Stimulated activated CD8-positive, alpha-beta memory T cell treated with anti-CD3 and anti-CD28 coated beads, Interleukin-15, amount 100 ng/mL, for 24 hours (primary cell): ENCODE measurements around the gene RPL29.

Experiments
- DNase-seq: peaks from one replicate; pipeline ENCODE4 v3.0.0-alpha.2; 2020; ENCODE audit warnings: low read depth

The RPL29 gene

GRCh38 chr3:51982352-51982837 lies 13.3 kb downstream of the RPL29 start:
- DNase-seq: no peak

- no peak for DNase-seq
These were observed 15.4 kb downstream of the RPL29 start for GRCh38 chr3:51980253-51980652.

DNA sequence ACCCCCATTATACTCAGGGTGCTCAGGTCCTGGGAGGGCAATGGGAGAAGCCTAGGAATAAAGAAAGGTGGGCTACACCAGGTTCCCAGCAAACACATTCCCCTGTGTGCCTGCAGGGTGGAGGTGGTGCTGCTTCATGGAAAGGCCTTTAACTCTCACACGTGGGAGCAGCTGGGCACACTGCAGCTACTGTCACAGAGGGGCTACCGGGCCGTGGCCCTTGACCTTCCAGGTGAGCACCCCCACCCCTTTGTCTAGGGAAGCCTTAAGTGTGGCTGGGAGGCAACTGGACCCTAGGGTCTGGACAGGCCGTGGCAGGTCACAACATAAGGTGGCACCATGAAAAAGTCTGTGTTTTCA lies 17.6 kb downstream of the RPL29 start:
- no peak for DNase-seq

- DNase-seq: no peak
These were observed 18.1 kb downstream of the RPL29 start for GRCh38 chr3:51977446-51978142.

- DNase-seq: no peak
These were observed 19.7 kb downstream of the RPL29 start for GRCh38 chr3:51975852-51976549.

DNA sequence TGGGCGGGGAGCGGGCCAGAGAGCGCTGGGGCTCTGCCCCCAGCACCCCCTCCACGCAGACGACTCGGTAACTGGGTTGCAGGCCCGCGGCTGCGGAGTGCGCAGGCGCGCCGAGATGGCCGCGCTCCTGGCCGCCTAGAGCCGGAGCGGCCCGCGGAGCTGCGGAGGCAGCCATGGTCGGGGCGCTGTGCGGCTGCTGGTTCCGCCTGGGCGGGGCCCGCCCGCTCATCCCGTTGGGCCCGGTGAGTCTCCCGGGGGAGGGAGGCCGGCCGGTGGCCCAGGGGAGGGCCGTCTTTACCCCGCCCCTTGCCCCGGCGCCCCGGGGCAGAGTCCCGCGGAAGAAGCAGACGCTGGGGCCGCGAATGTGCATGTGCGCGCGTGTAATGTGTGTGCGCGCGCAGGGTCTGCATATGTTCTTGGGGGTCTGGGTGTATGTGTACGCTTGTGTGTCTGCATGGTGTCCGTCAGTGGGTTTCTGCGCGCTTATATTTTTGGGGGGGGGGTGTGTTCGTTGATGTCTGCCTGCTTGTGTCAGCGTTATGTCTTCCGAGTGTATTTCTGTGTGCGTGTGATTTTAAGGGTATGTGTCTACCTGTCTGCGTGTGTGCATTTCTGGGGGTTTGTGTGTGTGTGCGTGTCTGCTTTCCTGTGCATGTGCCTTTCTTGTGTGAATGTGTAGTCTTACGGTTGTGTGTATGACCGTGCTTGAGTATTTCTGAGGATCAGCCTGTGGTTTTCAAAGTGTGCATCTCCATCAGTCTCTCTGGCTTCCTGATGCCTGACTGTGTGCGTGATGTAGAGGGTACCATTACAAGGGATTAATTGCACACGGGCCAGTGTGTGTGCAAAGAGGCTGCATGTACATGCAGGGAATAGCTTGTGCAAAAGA lies 20.5 kb downstream of the RPL29 start, which contains the start of gene ABHD14A:
Gene ABHD14A, plus strand, starts transcription at position 102 of the 889 bp plus-strand sequence. Its CDS starts 72 bp downstream, at position 174.
- no peak for DNase-seq

DNA sequence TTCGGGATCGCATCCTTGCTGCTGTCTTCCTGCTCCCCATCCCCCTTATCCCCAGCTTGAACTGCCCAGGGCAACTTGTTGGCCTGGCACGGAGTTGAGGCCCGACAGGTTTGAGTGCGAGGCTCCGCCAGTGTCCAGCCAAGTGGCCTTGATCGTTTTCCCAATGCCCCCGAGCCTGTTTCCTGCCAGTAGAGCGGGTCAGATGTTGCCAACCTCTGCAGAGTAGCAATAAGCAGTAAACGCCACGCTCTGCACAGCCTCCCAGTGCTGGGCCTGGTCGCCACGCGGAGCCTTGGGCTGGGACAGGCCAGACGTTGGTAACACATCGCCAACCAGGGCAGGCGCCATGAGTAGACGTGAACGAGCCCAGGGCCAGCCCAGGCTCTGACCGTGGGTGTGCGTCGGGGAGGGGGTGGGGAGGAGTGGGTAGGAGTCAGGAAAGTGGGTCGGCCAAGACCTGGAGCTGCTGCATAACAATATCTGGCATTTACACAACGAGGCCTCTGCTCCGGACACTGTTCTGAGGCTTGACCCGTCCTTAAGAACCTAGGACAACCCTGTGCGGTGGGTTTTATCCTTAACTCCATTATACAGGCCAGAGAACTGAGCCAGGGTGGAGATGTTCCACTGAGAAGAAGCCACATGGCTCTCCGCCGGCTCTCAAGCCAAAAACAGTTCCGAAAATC lies 21.3 kb downstream of the RPL29 start:
- DNase-seq: no peak

- no peak for DNase-seq
These were observed 24.3 kb downstream of the RPL29 start for GRCh38 chr3:51971350-51971749.

- no peak for DNase-seq
These were observed 24.9 kb downstream of the RPL29 start for GRCh38 chr3:51970606-51971300.

DNA sequence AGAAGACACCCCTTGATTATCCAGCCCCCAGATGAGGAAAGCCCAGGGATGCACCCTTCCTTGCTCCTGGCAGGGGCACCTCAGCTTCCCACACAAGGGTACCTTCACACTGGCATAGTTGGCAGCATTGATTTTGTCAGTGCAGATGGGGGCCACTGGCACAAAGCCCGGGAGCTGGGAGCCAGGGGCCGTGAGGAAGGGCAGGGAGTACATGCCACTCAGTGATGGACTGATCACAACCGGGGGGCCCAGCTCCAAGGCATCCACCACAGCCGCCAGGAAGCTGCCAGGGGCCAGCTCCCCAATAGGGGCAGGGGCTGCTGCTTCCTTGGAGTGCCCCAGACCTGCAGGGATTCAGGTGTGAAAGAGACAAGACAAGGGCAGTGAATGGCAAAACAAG lies 25.9 kb downstream of the RPL29 start:
- DNase-seq: no peak

- no peak for DNase-seq
These were observed 26.6 kb downstream of the RPL29 start for GRCh38 chr3:51968883-51969678.

- DNase-seq: no peak
These were observed 27.4 kb downstream of the RPL29 start for GRCh38 chr3:51968170-51968775.

- no peak for DNase-seq
These were observed 28.1 kb downstream of the RPL29 start, which contains the start of gene PCBP4 for GRCh38 chr3:51967384-51968169. TSS of gene PCBP4 (minus strand) at chr3:51967454. CDS start at chr3:51961240, 6,214 bp downstream.

DNA sequence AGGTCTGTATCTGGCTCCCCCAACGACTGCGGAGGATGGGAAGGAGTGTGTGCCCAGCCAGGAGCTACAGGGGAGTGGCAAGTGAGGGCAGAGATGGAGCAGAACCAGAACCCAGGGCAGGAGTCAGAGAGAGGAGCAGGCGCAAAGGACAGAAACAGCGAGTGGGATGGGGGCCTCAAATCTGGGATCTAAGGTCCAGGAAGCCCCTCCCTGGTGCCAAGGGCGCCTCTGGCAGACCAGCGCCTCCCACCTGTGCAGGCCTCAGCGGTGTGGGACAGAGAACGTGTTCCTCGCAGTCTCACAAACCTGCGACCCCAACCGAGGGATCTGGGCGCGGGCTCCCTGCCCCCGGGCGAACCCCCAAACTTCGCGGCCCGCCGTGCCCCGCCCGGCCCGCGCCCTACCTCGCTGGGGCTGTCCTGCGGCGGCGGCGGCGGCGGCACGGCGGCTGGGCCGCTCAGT lies 28.7 kb downstream of the RPL29 start:
- DNase-seq: no peak

DNA sequence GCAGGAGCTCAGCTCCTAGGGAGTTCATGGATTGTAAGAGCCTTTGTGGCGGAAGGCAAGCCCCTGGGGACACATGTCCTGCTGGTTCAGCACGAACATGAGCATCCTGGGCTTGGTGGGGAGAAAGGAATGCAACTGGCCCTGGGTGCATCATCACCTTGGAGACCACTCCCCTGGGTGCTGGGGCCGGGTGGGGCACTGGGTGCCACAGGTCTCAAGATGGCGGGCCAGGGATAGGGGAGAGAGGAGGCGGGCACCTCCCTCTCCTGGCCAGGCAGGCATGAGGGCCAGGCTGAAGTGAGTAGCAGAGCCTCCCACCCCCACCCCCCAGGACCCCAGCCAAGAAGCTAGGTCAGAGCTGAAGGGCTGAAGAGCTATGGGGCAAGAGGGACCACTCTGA lies 29.2 kb downstream of the RPL29 start:
- no peak for DNase-seq

DNA sequence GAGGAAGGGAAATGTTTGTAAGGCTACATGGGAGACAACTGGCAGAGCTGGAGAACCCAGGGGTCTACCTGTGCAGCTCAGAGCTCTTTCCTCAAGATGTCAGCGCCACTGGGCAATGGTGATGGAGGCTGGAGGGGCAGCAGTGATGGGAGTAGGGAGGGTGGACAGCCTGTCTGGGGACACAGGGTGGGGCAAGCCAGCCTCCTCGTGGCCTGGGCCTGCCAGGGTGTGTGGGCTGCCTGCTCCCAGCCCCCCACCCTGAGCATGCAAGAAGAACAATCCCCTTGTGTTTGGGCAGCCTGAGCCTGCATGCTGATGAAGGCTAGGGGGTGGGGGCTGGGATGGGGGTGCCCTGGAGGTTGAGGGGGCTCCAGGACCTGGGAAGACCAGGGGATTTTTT lies 29.7 kb downstream of the RPL29 start:
- no peak for DNase-seq

GRCh38 chr3:51964521-51964920 lies 31.2 kb downstream of the RPL29 start:
- no peak for DNase-seq

DNA sequence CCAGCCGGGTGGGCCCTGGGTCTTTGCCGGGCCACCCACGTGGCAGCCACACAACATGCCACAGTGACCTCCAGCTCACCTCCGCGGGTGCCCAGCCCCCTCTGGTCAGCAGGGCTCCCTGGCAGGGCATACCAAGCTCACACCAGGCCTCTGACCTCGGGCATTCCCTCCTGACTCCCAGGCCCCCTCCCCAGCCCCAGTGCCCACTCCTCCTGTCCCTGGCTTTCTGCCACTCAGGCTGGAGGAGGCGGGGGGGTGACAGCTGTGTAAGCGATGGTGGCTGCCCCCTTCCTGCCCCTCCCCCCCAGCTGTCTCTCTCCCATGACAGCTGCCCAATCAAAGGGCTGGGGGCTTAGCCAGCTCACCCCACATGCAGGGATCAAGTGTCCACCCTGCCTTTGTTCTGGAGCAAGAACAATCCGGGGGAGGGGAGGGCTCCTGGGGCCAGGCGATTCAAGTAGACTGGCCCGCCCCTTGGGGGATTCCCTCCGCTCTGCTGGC lies 31.7 kb downstream of the RPL29 start:
- no peak for DNase-seq
